LNCAP (cell line): Measurements from ENCODE around the gene FBXL20.

Experiments
- TF ChIP-seq, protein P1 (sequence below): fragments of 450-650 bp; IDR thresholded peaks from 2 replicates; pipeline ENCODE4 v1.5.1; 2017; ENCODE audit warnings: mild to moderate bottlenecking

FBXL20 gene

DNA sequence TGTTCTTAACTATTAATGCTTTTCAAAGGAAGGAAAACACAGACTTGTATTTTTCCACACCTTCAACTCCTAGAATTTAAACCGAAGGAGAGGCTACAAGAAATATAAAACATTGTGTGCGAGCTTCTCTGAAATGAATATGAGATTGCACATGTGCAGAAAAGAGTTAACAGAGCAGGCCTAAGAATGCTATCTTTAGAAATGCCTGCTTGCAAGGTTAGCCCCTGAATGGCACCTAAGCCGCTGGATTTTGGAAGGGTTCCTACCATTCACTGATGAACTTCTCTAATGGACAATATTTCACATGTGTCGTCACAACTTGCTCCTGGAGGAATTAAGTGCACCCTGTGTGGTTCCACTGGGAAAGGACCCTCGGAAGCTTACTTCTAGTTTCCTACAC, 69.3 kb downstream of the FBXL20 start:
- TF ChIP-seq, protein P1, sequence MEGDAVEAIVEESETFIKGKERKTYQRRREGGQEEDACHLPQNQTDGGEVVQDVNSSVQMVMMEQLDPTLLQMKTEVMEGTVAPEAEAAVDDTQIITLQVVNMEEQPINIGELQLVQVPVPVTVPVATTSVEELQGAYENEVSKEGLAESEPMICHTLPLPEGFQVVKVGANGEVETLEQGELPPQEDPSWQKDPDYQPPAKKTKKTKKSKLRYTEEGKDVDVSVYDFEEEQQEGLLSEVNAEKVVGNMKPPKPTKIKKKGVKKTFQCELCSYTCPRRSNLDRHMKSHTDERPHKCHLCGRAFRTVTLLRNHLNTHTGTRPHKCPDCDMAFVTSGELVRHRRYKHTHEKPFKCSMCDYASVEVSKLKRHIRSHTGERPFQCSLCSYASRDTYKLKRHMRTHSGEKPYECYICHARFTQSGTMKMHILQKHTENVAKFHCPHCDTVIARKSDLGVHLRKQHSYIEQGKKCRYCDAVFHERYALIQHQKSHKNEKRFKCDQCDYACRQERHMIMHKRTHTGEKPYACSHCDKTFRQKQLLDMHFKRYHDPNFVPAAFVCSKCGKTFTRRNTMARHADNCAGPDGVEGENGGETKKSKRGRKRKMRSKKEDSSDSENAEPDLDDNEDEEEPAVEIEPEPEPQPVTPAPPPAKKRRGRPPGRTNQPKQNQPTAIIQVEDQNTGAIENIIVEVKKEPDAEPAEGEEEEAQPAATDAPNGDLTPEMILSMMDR, result no peak

DNA sequence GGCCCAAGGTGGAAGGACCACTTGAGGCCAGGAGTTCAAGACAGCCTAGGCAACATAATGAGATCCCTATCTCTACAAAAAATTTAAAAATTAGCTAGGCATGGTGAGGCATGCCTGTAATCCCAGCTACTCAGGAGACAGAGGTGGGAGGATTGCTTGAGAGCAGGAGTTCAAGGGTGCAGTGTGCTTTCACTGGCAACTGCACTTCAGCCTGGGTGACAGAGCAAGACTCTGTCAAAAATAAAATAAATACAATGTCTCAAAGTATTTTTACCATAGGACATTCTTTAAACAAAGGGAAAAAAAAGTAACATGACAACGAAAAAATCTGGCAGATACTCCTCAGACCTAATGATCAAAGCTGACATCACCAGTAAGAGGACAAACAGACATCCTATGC, 72.6 kb downstream of the FBXL20 start:
- TF ChIP-seq, protein P1, result no peak

DNA sequence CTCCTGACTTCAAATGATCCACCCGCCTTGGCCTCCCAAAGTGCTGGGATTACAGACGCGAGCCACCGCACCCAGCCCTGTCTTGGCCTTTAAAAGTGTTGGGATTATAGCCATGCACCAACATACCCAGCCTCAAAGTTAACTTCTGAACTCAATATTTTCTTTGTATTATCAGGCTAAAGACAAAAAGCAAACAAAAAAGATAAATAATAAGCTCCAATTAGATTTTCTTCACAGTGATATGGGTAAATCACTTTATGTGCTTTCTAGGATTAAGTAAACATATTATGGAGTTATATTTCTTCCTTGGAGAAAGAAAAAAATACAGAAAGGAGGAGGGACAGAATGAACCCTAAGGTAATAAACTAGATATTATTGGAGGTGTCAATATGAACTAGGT, 74.3 kb downstream of the FBXL20 start:
- TF ChIP-seq, protein P1, result no peak

DNA sequence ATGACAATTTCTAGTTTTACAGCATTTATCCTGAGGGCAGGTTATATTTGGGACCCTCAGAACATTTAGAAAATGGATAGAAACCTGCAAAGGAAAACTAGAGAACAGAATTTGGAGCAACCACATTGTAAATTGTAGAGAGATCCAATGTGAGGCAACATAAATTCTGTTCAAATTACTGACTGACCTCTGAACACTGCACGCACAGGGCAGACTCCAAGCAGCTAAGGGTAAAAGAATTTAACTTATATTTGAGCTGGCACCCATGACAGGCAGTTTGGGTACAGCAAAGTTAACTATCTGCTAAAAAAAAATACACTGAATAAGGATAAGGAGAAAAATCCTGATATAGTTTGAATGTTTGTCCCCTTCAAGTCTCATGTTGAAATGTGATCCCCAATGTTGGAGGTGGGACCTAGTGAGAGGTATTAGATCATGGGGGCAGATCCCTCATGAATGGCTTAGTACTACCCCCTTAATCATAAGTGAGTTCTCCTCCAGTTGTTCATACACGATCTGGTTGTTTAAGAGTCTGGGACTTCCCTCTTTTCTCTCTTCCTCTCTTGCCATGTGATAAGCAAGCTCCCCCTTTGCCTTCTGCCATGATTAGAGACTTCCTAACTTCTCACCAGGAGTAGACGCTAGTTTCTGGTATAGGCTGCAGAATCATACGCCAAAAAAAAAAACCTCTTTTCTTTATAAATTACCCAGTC, 75.7 kb downstream of the FBXL20 start:
- TF ChIP-seq, protein P1, result no peak

DNA sequence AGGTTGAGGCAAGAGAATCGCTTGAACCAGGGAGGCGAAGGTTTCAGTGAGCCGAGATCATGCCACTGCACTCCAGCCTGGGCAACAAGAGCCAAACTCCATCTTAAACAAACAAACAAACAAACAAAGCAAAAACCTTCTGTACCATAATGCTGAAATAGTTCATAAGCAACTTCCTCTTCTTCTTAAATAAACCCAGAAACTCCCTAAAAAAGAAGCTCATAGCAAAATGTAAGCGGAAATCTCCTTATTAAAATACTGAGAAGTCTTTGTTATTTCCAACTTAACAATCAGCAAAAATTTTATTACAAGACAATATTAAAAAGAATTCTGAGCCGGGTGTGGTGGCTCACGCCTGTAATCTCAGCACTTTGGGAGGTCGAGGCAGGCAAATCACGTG, 82.8 kb downstream of the FBXL20 start:
- TF ChIP-seq, protein P1, result no peak

DNA sequence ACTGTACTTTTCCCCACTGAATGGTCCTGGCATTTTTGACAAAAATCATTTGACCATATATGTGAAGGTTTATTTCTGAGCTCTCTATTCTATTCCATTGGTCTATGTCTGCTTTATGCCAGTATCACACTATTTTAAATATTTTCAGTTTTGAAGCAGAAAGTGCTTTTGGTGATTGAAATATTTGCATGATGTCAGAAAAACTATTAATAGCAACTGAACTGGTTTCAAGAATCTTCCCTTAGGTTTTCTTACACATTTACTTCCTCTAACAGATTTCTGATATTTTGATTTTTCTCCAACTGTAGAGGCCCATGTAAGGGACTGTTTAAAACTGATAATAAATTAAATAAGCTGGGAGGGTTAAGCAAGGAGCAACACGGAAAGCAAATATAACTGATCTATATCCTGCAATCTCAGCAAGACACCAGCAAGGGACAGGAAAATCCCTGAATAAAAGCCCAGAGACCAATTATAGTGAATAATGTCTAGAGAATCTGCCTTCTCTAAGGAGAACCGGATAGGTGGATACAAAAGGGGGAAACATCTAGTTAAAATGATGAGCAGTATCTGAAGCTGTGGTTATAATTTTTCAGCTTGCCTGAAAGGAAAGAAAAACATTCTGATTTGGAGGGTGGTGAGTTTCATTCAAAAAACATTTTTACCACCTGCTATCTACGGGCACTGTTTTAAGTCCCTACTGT, 94.8 kb downstream of the FBXL20 start:
- TF ChIP-seq, protein P1, result no peak

DNA sequence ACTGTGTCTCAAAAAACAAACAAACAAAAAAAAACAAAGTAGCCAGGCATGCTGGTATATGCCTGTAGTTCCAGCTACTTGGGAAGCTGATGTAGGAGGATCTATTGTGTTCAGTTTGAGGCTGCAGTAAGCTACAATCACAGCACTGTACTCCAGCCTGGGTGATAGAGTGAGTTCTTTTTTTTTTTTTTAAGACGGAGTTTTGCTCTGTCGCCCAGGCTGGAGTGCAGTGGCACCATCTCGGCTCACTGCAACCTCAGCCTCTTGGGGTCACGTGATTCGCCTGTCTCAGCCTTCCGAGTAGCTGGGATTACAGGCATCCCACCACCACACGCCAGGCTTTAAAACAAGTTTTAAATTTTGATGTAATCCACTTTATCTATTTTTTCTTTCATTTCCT, 95.4 kb downstream of the FBXL20 start:
- TF ChIP-seq, protein P1, result no peak
